ENCODE measurements around the gene CPNE7.

CPNE7 gene

GRCh38 chr16:89581861-89582563 lies 6.5 kb downstream of the CPNE7 start:
- ChIA-PET POLR2A (ENCODE audit: low non-redundant PET) (no interaction called here), CTCF (interaction anchor here (0.6 kb wide), 1 partner anchor 68 kb away, joined by 3 read pairs; no protein-coding TSS in a partner anchor)
- no peak for TF ChIP-seq CTCF (conservative IDR thresholded peaks at IDR 0.05; ENCODE audit: low read depth)
- no peak for DNase-seq (ENCODE audit: low spot score)
- H3K27ac ChIP-seq = peak overlapping the region; percentile 79

DNA sequence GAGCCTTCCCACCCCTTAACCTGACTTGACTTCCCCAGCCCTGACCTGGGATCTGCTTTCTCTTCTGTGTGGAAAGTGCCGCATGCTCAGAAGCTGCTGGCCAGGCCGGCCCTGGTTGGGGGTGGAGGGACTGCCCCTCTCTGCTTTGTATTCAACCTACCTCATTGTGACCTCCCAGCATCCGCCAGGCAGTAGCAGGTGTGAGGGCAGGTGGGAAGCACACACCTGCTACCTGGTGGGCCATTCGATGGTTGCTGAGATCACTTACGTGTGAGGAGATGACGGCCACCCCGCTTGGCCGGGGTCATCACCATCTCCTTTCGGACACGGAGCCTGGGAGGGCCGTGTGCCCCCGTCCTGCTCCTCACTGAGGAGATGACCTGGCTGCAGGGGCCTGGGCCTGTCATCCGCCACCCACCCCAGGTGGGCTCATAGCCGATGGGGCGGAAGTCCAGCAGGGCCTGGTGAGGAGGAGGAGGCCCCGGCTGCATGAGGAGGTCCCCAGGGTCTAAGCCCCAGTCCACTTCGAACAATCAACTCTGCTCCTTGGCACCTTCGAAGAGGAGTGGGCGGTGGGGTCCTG lies 7.1 kb downstream of the CPNE7 start:
- CTCF ChIA-PET = no interaction called here
- peak overlapping the region; percentile 79 for H3K27ac ChIP-seq
- DNase-seq (ENCODE audit: low spot score) = no peak
- no peak for TF ChIP-seq CTCF (conservative IDR thresholded peaks at IDR 0.05; ENCODE audit: low read depth)
- POLR2A ChIA-PET (ENCODE audit: low non-redundant PET) = no interaction called here

DNA sequence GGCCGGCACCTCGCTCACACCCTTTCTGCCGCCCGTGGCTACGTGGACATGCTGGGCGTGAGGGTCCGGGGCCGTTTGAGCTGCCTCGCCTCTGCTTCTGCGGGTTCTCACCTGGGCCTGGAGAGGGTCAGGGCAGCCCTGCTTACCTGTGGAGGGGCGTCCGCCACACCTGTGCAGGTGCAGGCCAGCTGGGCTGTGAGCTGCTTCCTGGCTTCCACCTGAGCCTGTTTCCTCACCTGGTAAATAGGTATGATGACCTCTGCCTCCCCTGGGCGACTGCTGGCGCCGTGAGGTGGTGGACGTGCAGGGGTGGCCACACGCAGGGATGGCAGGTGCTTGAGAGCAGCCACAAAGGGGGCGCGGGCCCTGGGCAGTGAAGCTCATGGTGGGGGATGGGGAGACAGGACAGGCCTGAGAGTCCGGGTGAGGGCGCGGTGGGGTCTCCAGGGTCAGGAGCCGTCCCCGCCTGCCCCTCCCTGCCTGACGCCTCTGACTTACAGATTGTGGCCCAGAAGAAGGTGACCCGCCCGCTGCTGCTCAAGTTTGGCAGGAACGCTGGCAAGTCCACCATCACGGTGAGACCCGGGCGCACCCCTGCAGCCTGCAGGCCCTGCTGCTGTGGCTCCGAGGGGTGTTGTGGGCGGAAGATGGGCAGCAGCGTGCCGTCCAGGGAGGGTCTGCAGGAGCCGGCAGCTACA lies 7.8 kb downstream of the CPNE7 start:
- TF ChIP-seq CTCF (conservative IDR thresholded peaks at IDR 0.05; ENCODE audit: low read depth) = no peak
- no peak overlapping the region for H3K27ac ChIP-seq
- DNase-seq (ENCODE audit: low spot score) = no peak
- POLR2A ChIA-PET (ENCODE audit: low non-redundant PET) = no interaction called here
- CTCF ChIA-PET = interaction anchor here (0.6 kb wide), 2 partner anchors 18 to 57 kb away, joined by 3 to 7 read pairs; no protein-coding TSS in a partner anchor

DNA sequence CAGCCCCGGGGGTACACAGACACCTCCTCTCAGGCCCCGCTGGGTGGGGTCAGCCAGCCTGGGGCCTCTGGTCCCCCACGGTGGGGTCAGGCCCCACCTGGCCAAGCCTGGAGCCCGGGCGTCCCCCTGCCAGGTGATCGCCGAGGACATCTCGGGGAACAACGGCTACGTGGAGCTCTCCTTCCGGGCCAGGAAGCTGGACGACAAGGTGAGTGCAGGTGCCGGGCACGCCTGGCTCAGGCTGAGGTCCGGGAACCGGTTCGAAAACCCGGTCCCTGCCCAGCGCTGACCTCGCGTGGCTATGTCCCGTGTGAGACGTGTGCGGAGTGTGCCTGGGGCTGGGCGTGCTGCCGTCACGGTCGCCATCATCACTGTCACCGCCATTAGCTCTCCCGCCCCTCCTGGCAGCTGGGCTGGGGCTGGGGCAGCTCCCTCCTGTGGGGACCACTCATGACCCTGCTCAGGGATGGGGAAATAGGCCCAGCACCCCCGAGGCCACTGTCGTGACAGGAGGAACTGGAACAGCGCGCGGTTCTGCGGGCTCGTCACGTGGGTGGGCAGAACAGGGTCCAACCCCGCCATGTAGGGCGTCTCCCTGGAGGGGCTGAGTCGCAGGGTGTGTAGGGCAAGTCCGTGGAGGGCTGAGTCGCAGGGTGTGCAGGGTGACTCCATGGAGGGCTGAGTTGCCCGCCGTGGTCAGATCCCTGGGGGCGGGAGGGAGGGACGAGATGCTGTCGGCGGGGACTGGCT lies 8.5 kb downstream of the CPNE7 start:
- no peak for TF ChIP-seq CTCF (conservative IDR thresholded peaks at IDR 0.05; ENCODE audit: low read depth)
- POLR2A ChIA-PET (ENCODE audit: low non-redundant PET) = interaction anchor here (0.5 kb wide), 1 partner anchor 233 kb away, joined by 4 read pairs; the partner anchor contains the start of gene FANCA
- CTCF ChIA-PET = interaction anchor here (0.6 kb wide), 2 partner anchors 19 to 56 kb away, joined by 3 to 7 read pairs; no protein-coding TSS in a partner anchor
- no peak for DNase-seq (ENCODE audit: low spot score)
- H3K27ac ChIP-seq = no peak overlapping the region

GRCh38 chr16:89584768-89585549 lies 9.4 kb downstream of the CPNE7 start:
- peak overlapping the region; percentile 42 for H3K27ac ChIP-seq
- no peak for DNase-seq (ENCODE audit: low spot score)
- ChIA-PET POLR2A (ENCODE audit: low non-redundant PET) (interaction anchor here (0.5 kb wide), 1 partner anchor 232 kb away, joined by 4 read pairs; the partner anchor contains the start of gene FANCA), CTCF (no interaction called here)
- TF ChIP-seq CTCF (conservative IDR thresholded peaks at IDR 0.05; ENCODE audit: low read depth) = no peak

Measured in RWPE1 (cell line).